HT1080 (cell line): ENCODE measurements around the gene AAK1. TPM values are rescaled to one million over a fixed set of nuclear protein-coding genes. Genes with fewer than 3 reads are reported as not detected.
"Not testable (repeated sequence)": the region's sequence is repeated elsewhere in the genome, so short reads cannot be mapped to it uniquely, and the experiment has no call there.

Source experiments
- DNase-seq: peaks from one replicate; pipeline ENCODE4 v3.0.0-alpha.2; 2015; ENCODE audit warnings: low read depth
- total RNA-seq: library from RNA; depleted of rRNA; stranded (reverse); fragments of >200 nt; shearing (Covaris generic); gene quantifications from 2 replicates; pipeline ENCODE4 v1.2.3, GENCODE V29; 2014

Gene AAK1
- total RNA-seq, 1 experiment from 2014 or later = 37.4 TPM

DNA sequence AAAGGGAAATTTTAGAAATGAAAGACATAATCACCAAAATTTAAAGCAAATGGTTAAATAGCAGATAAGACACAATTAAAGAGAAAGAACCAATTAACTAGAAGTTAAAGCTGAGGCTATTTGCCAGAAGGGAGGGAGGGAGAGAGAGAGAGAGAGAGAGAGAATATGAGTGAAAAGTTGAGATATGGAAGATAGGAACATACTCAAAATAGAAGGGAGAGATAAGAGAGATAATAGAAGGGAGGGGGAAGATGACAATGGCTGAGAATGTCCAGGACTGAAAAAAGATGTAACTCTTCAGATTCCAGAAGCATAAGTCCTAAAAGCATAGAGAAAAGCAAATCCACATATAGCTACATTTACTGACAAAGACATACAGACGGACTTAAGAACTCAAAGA lies 17.1 kb upstream of the AAK1 start:
- no peak for DNase-seq

DNA sequence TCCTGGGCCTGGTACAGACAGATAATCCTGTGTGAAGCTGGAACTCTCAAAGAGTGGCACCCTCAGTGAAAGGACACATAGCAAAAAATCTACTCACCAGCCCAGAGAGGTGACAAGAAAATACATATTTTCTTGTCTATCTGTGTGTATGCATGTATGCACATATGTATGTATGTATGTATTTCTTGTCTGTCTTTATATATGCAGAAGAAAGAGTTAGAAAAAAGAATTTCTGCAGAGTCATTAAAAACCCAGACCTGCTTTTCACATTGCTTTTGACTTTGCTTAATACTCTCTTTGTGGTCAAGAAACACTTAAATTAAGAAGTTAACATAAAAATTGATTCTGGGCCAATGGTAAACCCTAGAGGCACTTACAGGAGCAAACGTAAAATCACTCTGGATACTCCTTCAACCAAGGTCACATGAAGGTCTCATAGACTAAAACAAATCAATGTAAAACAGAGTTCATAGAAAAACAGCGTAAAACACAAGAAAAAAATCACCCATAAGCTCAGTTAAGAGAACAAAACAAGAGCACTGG lies 16.5 kb upstream of the AAK1 start:
- no peak for DNase-seq

DNA sequence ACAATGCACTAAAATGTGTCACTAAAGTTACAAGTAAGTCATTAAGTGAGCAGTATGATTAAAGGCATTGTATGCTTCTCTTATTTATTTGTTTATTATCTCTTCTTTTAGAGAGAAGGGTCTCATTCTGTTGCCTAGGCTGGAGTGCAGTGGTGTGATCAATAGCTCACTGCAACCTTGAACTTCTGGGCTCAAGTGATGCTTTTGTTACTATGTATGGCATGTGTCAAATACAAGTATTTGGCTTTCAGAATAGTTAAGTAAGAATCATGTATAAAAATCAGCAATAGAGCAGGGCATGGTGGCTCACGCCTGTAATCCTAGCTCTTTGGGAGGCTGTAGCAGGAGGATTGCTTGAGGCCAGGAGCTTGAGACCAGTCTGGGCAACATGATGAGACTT lies 15.8 kb upstream of the AAK1 start:
- DNase-seq = no peak

DNA sequence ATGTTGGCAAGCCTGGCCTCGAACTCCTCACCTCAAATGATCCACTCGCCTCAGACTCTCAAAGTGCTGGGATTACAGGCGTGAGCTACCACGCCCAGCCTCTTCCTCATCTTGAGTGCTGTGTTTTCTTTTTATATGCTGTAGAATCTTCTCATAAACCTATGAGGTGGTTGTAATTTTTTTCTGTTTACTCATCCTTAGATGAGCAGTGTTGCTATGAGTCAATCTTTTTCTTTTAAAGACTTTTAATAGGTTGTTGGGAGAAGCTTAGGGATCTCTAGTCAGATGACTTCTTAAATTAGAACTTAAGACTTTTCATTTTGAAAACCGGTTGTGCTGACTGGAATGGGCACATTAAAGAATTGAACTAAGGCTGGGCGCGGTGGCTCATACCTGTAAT lies 8.7 kb upstream of the AAK1 start:
- DNase-seq = peak; percentile 92

DNA sequence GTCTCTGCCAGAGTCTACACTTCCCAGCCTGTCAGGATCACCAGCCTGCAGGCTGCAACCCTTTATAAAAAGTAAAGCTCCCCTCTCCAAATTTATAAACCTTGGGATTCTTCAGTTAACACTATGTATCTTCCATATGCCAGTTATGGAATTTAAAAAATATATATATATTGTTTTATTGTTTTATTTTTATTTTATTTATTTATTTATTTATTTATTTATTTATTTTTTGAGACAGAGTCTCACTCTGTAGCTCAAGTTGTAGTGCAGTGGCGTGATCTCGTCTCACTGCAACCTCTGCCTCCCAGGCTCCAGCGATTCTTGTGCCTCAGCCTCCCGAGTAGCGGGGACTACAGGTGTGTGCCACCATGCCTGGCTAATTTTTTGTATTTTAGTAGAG lies 3.7 kb upstream of the AAK1 start:
- not testable (repeated sequence) for DNase-seq

DNA sequence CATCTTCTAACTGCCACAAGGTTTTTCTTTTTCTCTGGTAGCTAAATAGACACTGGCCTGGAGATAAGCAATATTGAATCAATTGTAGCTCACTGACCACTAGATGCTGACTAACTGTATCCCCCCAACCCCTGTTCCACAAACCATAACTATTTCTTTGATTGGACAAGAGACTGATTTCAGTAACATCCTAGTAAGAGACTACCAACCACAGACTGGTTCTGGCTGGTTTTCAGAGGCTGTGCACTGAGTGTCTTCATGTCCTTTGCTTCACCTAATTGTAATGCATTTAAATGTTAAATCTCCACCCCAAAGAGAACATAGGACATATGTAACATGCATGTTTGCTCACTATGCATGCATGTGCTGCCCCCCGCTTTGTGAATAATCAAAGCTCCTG lies 3.2 kb upstream of the AAK1 start:
- DNase-seq = no peak

DNA sequence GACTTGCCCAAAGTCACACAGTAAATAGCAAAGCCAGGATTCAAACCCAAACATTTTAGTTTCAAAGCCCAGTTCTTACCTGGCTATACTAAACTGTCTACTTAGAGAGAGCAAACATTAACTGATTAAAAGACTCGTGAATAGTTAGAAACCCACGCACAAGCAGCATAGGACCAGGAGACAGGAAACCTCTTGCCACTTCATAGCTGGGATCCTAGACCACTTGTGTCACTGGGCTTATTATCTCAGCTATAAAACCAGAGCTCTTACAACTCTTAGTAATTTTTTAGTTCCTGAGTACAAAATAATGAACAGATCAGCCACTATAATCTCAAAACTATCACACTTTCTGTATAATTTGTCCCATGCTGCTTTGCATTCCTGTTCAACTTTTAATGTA lies 2.4 kb upstream of the AAK1 start:
- no peak for DNase-seq

DNA sequence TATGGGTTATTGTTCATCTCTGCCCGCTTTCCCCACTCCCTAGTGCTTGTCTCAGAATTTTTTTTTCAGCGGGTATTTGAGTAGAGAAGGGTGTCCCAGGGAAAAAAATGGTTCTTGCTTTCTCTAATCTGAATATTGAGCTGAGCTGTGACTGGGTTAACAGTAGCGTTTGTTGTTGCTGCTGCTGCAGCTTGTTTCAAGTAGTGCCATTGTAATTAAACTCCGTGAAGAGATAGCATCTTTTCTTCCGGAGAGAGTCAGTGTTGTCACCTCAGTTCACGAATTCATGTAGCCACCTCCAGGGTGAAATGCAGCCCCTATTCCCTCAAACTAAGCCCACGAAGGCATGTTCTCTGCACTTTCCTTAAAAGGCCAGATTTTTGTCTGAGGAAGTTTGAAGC lies 1.5 kb upstream of the AAK1 start:
- DNase-seq = no peak

DNA sequence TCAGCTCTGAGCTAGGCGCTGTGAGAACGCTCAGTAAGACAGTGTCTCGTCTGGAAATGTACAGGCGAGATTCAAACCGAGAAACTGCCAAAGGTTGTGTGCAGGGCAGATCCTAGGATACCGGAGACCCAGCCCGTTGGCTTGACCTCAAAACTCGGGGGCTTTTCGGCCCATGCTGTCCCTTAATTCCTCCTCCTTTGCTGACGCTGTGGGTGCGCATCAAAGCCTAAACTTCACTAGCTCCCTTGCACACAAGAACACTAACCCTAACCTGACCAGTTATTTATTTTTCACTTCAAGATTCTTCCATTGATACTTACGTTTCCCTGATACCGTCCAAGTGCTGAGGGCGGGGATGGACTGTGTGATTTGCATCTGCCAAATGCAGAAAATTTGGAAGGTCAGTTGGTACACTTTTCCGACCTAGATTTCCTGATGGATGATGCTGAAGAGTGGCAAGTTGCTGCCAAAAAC lies 1.0 kb upstream of the AAK1 start:
- DNase-seq = no peak

DNA sequence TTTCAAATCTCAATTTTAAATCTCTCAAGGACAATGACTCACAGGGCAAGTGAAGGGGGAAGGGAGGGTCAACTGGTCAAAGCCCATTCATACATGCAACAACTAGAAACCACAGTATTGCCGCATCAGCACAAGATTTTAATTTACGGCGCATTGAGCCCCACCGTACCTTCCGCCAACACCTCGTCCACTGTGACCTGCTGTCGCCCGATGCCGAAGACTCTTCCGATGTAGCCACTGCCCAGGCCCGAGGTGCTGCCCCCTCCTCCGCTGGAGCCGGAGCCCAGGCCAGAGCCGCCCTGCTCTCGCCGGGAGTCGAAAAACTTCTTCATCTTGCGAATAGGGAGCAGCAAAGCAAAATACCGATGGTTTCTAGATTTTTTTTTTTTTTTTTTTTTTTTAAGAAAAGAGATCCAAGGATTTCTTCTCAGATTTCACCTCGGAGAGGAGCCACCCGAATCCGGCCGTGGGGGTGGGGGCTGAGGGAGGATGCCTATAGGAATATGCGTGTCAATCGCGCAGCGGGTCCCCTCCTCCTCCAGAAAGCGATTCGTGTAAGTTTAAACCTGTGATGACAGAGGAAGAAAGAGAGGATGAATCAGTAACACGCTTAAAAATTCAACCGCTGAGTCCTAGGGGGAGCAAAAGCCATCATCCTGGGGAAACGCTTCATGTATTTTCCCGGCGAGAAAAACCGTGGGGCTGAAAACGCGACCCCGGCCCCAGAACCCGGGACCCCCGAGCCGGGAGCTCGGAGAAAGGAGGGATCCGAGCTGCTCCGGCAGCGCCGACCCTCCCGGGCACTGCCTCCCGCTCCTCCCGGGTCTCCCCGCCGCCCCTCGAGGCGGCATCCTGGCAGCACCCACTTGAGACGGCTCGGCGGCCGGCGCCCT lies 584 bp downstream of the AAK1 start:
- DNase-seq = peak; percentile 73

DNA sequence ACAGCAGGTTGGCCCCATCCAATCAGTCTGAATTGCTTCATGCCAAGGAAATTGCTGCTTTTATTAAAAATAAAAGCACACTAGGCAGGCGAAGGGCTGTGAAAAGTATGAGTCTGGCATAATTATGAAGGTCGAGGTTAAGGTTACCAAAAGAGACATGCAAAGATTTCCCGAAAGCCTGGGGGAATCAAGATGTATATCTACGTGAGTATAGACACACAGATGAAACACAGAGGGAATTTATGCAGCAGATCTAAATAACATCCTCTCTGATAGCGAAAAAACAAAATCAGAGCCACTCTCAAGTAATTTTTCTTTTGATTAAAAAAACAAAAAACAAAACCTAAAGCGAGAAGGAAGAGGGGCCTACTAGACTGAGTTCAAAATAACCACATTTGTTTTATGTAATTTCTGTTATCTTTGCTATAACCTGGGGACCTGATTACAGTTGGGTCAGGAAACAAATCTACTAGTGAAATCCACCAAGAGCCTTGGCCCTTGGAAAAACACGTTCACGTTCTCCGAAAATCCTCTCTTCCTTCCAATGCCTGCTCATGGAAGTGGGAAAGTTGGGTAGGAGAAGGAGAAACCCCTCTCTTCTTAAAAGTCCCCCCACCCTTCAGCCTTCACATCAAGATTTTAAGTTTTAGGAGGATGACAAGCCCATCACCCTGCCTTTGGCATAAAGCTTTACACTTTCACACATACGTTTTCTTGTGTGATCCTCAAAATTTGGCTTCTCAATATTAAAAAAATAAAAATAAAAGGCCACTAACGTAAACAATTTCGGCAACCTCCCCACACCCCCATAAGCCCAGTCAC lies 1.4 kb downstream of the AAK1 start:
- DNase-seq = no peak

DNA sequence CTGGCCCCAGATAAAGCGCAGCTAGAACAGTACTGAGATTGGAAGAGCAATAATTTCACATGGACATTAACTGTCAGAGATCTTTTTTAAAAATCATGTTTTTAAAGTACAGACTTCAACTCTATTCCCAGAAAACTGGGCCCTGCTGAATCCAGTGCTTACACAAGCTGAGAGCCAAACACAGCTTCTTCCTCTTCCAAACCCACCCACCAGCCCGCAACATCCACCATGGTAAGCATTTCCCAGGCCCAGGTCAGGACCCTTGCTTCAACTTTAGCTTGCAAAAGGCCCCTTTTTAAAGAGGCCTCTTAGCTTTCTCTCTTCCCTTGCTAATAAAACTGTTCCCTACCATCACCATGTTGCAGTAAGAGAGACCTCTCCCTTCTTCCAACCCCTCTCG lies 2.1 kb downstream of the AAK1 start:
- DNase-seq = no peak

DNA sequence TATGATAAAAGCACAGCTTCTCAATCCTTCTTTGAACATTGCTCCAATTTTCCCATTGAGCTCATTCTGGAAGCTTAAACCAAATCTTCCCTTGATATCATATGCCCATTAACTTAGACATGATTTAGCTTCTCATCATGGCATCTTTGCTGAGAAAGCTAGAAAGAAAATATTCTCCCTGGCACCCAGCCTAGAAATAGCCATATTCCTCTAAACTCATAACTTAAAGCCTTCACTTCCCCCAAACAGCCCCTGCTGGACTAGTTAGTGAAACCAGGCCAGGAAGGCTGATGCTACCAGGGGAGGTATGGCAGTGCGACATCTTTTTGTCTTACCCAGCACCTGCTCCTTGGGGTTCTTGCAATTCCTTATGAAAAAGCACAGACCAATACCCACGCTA lies 4.3 kb downstream of the AAK1 start:
- DNase-seq = no peak

DNA sequence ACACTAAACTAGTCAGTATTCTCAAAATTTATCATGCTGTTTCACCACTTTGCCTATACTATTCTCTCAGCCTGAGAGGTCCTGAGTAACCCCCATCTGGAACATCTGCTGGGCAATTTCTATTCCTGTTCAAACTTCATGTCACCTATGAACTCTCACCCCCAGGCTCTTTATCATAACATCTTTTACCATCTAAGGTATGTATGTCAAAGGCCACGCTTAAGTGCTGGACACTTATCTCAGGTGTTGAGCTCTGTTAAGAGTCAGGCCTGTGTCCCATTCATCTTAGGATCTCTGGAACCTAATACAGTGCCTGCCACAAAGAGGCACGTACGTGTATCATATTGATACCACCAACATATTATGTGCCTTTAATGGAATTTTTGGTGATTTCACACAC lies 4.9 kb downstream of the AAK1 start:
- no peak for DNase-seq

DNA sequence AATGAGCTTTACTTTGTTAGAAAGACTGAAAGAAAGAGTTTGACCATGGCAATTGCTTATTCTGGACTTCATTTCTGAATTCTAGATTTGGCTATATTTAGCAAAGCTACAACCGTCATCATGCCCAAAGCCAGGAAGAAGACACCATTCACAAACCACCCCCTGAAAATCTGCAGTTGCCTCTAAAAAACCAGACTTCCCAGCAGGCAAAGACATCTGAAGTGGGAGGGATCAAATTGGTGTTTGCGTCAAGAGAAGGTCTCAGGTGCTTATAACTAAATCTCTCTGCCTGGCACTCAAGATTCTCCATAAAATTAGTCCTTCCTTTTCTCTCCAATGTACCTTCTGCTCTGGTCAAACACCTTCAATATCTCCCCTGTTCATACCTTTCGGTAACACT lies 5.6 kb downstream of the AAK1 start:
- no peak for DNase-seq

DNA sequence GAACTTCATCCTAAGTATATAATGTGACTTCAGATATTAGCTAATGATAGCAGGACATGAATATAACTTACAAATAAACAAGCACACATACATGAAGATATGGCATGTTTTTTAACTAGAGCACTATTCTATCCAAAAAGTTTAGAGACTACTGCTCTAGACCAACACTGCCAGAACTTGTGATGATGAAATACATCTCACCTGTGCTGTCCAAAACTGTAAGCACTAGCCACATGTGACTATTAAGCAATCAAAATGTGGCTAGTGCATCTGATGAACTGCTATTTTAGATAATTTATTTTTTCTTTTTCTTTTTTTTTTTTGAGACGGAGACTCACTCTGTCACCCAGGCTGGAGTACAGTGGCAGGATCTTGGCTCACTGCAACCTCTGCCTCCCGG lies 7.1 kb downstream of the AAK1 start:
- DNase-seq = no peak

DNA sequence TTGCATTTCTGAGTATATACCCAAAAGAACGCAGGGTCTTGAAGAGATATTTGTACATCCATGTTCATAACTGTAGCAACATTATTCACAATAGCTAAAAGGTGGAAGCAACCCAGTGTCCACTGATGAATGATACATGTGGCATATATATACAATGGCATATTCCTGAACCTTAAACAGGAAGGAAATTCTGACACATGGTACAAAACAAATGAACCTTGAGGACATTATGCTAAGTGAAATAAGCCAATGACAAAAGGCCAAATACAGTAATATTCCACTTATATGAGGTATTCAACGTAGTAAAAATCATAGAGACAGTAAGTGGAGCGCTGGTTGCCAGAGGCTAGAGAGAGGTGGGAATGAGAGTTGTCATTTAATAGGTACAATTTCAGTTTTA lies 8.1 kb downstream of the AAK1 start:
- DNase-seq = no peak

DNA sequence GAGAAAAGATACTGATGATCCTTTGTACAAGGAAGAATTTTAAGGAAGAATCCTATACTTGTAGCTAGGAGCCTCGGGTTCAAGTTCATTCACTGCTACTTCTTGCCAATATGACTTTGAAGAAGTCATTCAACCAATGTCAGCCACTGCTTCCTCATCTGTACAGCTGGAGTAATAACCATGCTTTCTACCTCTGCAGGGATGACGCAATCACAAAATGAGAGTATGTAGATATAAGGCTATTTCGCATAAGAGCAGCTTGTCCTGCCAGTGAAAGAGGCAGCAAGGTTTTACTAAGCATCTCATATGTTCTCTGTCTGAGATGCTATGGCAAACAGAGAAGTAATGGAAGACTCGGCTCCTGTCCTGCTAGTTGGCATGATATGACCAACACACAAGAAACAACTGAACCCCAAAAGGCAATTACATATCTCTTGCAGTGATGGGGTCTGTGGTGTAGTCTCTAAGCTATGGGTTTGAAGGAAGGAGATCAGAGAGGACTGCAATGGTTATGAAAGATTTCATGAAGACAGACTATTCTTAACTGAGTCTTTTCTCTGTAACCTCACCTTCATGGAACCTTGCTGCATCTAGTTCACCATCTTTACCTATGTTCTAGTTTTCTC lies 9.2 kb downstream of the AAK1 start:
- DNase-seq = no peak

DNA sequence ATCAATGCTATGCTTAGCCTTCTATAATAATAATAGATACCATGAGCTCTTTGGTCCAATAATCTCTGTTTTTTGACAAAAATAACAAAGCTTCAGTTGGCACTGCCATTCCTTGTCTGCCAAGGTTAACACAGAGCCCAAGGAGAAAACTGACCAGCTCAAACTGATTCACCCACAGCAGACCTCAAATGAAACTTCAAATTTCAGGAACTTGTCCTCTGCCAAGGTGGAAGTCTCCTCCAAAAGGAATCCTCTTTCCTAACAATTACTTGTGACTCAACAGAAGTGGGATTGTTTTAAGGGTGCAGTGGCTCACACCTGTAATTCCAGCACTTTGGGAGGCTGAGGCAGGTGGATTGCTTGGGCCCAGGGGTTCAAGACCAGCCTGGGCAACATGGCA lies 12.1 kb downstream of the AAK1 start:
- DNase-seq = no peak

DNA sequence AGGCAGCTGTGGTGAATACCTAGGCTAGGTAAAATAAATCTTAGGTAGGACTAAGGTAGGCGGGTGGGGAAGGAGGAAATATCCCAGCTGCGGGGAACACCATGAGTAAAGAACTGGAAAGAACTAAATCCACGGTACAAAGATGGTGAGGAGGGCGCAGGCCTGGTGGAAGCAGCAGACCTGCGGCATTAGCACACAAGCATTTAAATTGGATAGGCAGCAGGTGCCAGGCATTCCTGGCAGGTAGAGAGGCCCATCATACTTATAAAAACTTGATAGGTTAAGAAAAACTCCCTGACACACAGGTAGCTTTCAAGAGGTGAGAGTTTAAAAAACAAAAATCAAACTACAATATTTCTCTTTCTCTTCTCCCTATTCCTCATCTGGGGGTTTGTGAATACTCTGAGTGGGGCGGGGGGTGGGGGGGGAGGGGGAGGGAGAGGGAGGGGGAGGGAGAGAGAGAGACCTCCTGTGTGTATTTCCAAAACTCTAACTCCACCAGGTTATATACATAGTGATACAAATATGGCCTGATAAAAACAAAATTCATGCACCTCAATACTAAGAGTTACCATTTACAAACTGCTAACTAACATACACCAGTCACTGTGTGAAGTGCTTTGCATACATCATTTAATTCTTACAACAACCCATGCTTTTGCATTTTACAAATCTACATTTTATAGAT lies 13.5 kb downstream of the AAK1 start:
- no peak for DNase-seq

DNA sequence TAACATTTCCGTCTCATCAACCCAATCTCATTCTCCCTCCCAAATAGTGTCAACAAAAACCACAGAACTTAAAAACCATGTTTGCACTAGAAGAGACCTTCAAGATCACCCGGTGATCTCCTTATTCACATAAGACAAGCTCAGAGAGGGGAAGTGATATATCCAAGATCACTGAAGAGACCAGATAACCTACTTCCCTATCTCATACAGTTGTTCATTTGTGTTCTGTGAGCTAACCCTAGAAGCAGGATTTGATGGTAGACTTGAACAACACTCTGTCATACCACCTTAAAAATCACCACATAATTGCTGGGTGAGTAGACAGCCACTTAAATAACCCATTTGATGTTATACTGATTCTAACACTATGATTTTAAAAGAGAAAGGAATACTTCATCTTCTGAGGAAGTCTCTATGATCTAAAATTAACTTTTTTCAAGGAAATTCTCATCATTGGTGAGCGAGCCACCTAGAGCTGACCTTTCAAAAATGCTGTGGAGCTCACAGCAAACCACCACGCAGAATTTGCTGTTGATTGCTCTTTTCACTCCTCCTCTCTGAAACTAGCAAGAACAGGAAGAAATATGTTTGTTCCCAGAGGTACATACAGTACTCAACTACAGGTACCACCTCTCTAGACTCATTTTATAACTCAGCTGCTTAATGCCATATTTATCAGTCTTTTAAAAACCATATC lies 15.1 kb downstream of the AAK1 start:
- no peak for DNase-seq
